Liver (tissue), 9 donors: Measurements from ENCODE around the gene NCDN. TPM values are rescaled to one million over a fixed set of nuclear protein-coding genes. Genes with fewer than 3 reads are reported as not detected.

Experiments used
- DNase-seq: peaks from one replicate; pipeline ENCODE4 v3.0.0-alpha.2; 2017; ENCODE audit warnings: low spot score
- H3K27ac ChIP-seq, 2 donors: one replicate each; pipeline ENCODE4 v1.7.0; 2013; ENCODE audit warnings: inconsistent platforms in 2 of 2, low read length in 2 of 2, control low read depth in 1 of 2, low read depth in 1 of 2, mild to moderate bottlenecking in 1 of 2
- H3K27me3 ChIP-seq, 4 donors: one replicate each; pipeline versions ENCODE4 v1.6.1 to v1.7.0; 2013; ENCODE audit warnings: low read length in 3 of 4, inconsistent platforms in 1 of 4, mild to moderate bottlenecking in 1 of 4, moderate library complexity in 1 of 4; ENCODE audit not compliant: control insufficient read depth in 4 of 4, insufficient read depth in 4 of 4
- H3K36me3 ChIP-seq, 4 donors: one replicate each; pipeline versions ENCODE4 v1.6.1 to v1.7.0; 2013; ENCODE audit warnings: low read length in 3 of 4, mild to moderate bottlenecking in 3 of 4, low read depth in 1 of 4, moderate library complexity in 1 of 4; ENCODE audit not compliant: control insufficient read depth in 4 of 4, insufficient read depth in 3 of 4
- H3K4me1 ChIP-seq, 4 donors: one replicate each; pipeline versions ENCODE4 v1.6.1 to v1.7.0; 2013; ENCODE audit warnings: low read length in 3 of 4, mild to moderate bottlenecking in 3 of 4, moderate library complexity in 1 of 4; ENCODE audit not compliant: control insufficient read depth in 4 of 4, insufficient read depth in 4 of 4
- H3K4me3 ChIP-seq, 3 donors: one replicate each; pipeline versions ENCODE4 v1.6.1 to v1.7.0; 2013; ENCODE audit warnings: low read length in 3 of 3, control low read depth in 1 of 3, low read depth in 1 of 3, mild to moderate bottlenecking in 1 of 3
- H3K9ac ChIP-seq, 2 donors: one replicate each; pipeline ENCODE4 v1.7.0; 2013; ENCODE audit warnings: low read length in 2 of 2, mild to moderate bottlenecking in 2 of 2, moderate library complexity in 2 of 2, control low read depth in 1 of 2, low read depth in 1 of 2
- H3K9me3 ChIP-seq, 4 donors: one replicate each; pipeline versions ENCODE4 v1.6.1 to v1.7.0; 2013; ENCODE audit warnings: low read length in 3 of 4; ENCODE audit not compliant: control insufficient read depth in 4 of 4
- EGR1 ChIP-seq, 2 donors: IDR thresholded peaks; 2 replicates each; pipeline ENCODE4 v1.6.1; 2016 to 2018; ENCODE audit warnings: antibody characterized with exemption in 2 of 2, low read depth in 2 of 2
- FOXA1 ChIP-seq: IDR thresholded peaks from 2 replicates; pipeline ENCODE4 v1.6.1; 2016; ENCODE audit warnings: antibody characterized with exemption
- FOXA2 ChIP-seq: IDR thresholded peaks from 2 replicates; pipeline ENCODE4 v1.6.1; 2016; ENCODE audit warnings: antibody characterized with exemption
- GABPA ChIP-seq, 2 donors: IDR thresholded peaks in 1 of 2; conservative IDR thresholded peaks in 1 of 2; 2 replicates each; pipeline ENCODE4 v1.6.1; 2016; ENCODE audit warnings: antibody characterized with exemption in 2 of 2, mild to moderate bottlenecking in 1 of 2, moderate library complexity in 1 of 2
- HNF4A ChIP-seq, 2 donors: conservative IDR thresholded peaks; 2 replicates each; pipeline ENCODE4 v1.6.1; 2016; ENCODE audit warnings: antibody characterized with exemption in 2 of 2, mild to moderate bottlenecking in 2 of 2
- HNF4G ChIP-seq: IDR thresholded peaks from 2 replicates; pipeline ENCODE4 v1.6.1; 2016; ENCODE audit warnings: antibody characterized with exemption
- JUND ChIP-seq, 2 donors: IDR thresholded peaks; 2 replicates each; pipeline ENCODE4 v1.6.1; 2016; ENCODE audit warnings: antibody characterized with exemption in 2 of 2
- NR2F2 ChIP-seq: IDR thresholded peaks from 2 replicates; pipeline ENCODE4 v1.6.1; 2016; ENCODE audit warnings: antibody characterized with exemption
- RAD21 ChIP-seq, 2 donors: IDR thresholded peaks; 2 replicates each; pipeline ENCODE4 v1.6.1; 2016; ENCODE audit warnings: antibody characterized with exemption in 2 of 2, mild to moderate bottlenecking in 2 of 2
- RXRA ChIP-seq, 2 donors: IDR thresholded peaks; 2 replicates each; pipeline ENCODE4 v1.6.1; 2017 to 2018; ENCODE audit warnings: antibody characterized with exemption in 2 of 2, mild to moderate bottlenecking in 1 of 2
- SP1 ChIP-seq: IDR thresholded peaks from 2 replicates; pipeline ENCODE4 v1.6.1; 2018; ENCODE audit warnings: antibody characterized with exemption, mild to moderate bottlenecking
- TAF1 ChIP-seq: conservative IDR thresholded peaks from 2 replicates; pipeline ENCODE4 v1.6.1; 2016; ENCODE audit warnings: antibody characterized with exemption, mild to moderate bottlenecking
- YY1 ChIP-seq: IDR thresholded peaks from 2 replicates; pipeline ENCODE4 v1.6.1; 2016; ENCODE audit warnings: antibody characterized with exemption, mild to moderate bottlenecking
- WGBS: extraction: QIAGEN DNeasy Blood & Tissue Kit; methylation state at CpG from one replicate; pipeline ENCODE4 v1.1.7; 2013; 5-methylcytosine and 5-hydroxymethylcytosine counted together
- polyA plus RNA-seq, 2 donors: library from polyadenylated mRNA; stranded (reverse) in 1 of 2; unstranded in 1 of 2; fragments of 200-250 nt in 1 of 2; fragments of >200 nt in 1 of 2; fragmentation: Nextera tagmentation in 1 of 2; extraction: Ambion mirVana in 1 of 2; gene quantifications; one replicate each; pipeline versions ENCODE4 v1.2.1 to v1.2.3, GENCODE V29; 2013 to 2015
- total RNA-seq, 2 donors: library from RNA; depleted of rRNA; stranded (reverse); fragments of >200 nt; gene quantifications; one replicate each; pipeline ENCODE4 v1.2.3, GENCODE V29; 2014
- TF ChIP-seq, protein P1 (sequence below): fragments of 150-350 bp; IDR thresholded peaks from 2 replicates; pipeline ENCODE4 v1.5.1; 2017; ENCODE audit warnings: improper control_type of control experiment, low read depth, low read length; ENCODE audit not compliant: missing input control
- TF ChIP-seq, protein P2 (sequence below): IDR thresholded peaks from 2 replicates; pipeline ENCODE4 v1.6.1; 2016; ENCODE audit warnings: antibody characterized with exemption, mild to moderate bottlenecking
- TF ChIP-seq, protein P3 (sequence below): IDR thresholded peaks from 2 replicates; pipeline ENCODE4 v1.6.1; 2016; ENCODE audit warnings: antibody characterized with exemption
- TF ChIP-seq, protein P4 (sequence below): IDR thresholded peaks from 2 replicates; pipeline ENCODE4 v1.6.1; 2016; ENCODE audit warnings: antibody characterized with exemption
- TF ChIP-seq, protein P5 (sequence below): IDR thresholded peaks from 2 replicates; pipeline ENCODE4 v1.6.1; 2016; ENCODE audit warnings: antibody characterized with exemption
- donor health status: healthy.
- donor health status: healthy.
- donor health status: healthy.
- donor health status: healthy.
- donor health status: healthy.

NCDN gene, protein sequence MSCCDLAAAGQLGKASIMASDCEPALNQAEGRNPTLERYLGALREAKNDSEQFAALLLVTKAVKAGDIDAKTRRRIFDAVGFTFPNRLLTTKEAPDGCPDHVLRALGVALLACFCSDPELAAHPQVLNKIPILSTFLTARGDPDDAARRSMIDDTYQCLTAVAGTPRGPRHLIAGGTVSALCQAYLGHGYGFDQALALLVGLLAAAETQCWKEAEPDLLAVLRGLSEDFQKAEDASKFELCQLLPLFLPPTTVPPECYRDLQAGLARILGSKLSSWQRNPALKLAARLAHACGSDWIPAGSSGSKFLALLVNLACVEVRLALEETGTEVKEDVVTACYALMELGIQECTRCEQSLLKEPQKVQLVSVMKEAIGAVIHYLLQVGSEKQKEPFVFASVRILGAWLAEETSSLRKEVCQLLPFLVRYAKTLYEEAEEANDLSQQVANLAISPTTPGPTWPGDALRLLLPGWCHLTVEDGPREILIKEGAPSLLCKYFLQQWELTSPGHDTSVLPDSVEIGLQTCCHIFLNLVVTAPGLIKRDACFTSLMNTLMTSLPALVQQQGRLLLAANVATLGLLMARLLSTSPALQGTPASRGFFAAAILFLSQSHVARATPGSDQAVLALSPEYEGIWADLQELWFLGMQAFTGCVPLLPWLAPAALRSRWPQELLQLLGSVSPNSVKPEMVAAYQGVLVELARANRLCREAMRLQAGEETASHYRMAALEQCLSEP
- total RNA-seq (1 to 10 TPM; 4.4 to 6.9 TPM), polyA plus RNA-seq (1 to 10 TPM; 2.7 to 7.9 TPM)

DNA sequence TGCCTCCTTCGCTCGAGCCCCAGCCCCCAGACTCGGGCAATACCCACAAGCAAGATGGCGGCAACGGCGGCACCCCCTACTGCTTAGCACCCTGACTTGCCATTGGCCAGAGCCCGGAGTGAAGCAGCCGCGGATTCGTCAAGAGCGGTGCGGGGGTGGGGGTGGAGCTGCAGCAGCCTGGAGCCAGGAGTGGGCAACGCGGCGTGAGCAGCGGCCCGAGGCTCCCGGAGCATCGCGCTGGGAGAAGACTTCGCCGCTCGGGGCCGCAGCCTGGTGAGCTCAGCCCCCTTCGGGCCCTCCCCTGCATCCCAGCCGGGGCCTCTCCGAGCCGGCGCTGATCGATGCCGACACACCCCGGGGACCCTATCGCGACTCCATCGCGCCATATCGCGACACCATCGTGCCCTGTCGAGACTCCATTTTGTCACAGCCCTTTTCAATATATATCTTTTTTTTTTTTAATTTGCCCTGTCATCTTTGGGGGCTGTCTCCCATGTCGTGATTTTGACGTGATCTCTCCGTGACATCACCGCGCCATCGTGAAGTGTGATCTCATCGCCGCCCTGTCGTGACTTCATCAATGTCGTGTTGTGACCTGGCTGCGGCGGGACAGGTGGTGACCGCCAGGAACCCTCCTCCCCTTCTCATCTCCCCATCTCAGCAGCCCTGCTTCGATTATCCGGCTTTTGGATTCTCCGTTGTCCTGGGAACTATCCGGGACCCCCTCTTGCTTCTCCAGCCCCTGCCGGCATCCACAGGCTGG lies at the start of gene NCDN:
TSS of gene NCDN (plus strand) at position 189 of the 763 bp plus-strand sequence. CDS start at position 581, 392 bp downstream.
- peak within 1 kb of the TSS; percentile 88 to 96 (median 90) for H3K4me3 ChIP-seq
- H3K36me3 ChIP-seq: peaks cover 0 to 5% (median 4%) of the 10 kb centered on the region in 4 donors
- under 1% methylated on average over 58 of the region's 58 CpGs for WGBS
- TF ChIP-seq NR2F2: no peak
- TF ChIP-seq, protein P1, sequence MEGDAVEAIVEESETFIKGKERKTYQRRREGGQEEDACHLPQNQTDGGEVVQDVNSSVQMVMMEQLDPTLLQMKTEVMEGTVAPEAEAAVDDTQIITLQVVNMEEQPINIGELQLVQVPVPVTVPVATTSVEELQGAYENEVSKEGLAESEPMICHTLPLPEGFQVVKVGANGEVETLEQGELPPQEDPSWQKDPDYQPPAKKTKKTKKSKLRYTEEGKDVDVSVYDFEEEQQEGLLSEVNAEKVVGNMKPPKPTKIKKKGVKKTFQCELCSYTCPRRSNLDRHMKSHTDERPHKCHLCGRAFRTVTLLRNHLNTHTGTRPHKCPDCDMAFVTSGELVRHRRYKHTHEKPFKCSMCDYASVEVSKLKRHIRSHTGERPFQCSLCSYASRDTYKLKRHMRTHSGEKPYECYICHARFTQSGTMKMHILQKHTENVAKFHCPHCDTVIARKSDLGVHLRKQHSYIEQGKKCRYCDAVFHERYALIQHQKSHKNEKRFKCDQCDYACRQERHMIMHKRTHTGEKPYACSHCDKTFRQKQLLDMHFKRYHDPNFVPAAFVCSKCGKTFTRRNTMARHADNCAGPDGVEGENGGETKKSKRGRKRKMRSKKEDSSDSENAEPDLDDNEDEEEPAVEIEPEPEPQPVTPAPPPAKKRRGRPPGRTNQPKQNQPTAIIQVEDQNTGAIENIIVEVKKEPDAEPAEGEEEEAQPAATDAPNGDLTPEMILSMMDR: no peak
- no peak for TF ChIP-seq HNF4G
- TF ChIP-seq, protein P2, sequence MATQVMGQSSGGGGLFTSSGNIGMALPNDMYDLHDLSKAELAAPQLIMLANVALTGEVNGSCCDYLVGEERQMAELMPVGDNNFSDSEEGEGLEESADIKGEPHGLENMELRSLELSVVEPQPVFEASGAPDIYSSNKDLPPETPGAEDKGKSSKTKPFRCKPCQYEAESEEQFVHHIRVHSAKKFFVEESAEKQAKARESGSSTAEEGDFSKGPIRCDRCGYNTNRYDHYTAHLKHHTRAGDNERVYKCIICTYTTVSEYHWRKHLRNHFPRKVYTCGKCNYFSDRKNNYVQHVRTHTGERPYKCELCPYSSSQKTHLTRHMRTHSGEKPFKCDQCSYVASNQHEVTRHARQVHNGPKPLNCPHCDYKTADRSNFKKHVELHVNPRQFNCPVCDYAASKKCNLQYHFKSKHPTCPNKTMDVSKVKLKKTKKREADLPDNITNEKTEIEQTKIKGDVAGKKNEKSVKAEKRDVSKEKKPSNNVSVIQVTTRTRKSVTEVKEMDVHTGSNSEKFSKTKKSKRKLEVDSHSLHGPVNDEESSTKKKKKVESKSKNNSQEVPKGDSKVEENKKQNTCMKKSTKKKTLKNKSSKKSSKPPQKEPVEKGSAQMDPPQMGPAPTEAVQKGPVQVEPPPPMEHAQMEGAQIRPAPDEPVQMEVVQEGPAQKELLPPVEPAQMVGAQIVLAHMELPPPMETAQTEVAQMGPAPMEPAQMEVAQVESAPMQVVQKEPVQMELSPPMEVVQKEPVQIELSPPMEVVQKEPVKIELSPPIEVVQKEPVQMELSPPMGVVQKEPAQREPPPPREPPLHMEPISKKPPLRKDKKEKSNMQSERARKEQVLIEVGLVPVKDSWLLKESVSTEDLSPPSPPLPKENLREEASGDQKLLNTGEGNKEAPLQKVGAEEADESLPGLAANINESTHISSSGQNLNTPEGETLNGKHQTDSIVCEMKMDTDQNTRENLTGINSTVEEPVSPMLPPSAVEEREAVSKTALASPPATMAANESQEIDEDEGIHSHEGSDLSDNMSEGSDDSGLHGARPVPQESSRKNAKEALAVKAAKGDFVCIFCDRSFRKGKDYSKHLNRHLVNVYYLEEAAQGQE: no peak
- TF ChIP-seq, protein P3, sequence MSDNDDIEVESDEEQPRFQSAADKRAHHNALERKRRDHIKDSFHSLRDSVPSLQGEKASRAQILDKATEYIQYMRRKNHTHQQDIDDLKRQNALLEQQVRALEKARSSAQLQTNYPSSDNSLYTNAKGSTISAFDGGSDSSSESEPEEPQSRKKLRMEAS: no peak
- no peak for TF ChIP-seq RAD21 (IDR thresholded peaks at IDR 0.05)
- TF ChIP-seq, protein P4, sequence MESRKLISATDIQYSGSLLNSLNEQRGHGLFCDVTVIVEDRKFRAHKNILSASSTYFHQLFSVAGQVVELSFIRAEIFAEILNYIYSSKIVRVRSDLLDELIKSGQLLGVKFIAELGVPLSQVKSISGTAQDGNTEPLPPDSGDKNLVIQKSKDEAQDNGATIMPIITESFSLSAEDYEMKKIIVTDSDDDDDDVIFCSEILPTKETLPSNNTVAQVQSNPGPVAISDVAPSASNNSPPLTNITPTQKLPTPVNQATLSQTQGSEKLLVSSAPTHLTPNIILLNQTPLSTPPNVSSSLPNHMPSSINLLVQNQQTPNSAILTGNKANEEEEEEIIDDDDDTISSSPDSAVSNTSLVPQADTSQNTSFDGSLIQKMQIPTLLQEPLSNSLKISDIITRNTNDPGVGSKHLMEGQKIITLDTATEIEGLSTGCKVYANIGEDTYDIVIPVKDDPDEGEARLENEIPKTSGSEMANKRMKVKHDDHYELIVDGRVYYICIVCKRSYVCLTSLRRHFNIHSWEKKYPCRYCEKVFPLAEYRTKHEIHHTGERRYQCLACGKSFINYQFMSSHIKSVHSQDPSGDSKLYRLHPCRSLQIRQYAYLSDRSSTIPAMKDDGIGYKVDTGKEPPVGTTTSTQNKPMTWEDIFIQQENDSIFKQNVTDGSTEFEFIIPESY: no peak
- TF ChIP-seq HNF4A (conservative IDR thresholded peaks at IDR 0.05): no peak
- TF ChIP-seq FOXA1: peak; percentile 10
- peak in 1 of 2 donors; percentile 82 for TF ChIP-seq GABPA (IDR thresholded peaks at IDR 0.05 in 1 of 2, conservative IDR thresholded peaks at IDR 0.05 in 1 of 2)
- TF ChIP-seq SP1: peak; percentile 99
- TF ChIP-seq JUND (IDR thresholded peaks at IDR 0.05): no peak
- TF ChIP-seq TAF1: no peak
- TF ChIP-seq, protein P5, sequence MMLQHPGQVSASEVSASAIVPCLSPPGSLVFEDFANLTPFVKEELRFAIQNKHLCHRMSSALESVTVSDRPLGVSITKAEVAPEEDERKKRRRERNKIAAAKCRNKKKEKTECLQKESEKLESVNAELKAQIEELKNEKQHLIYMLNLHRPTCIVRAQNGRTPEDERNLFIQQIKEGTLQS: no peak
- peak; percentile 10 for TF ChIP-seq FOXA2
- TF ChIP-seq YY1: peak; percentile 100
- TF ChIP-seq RXRA (IDR thresholded peaks at IDR 0.05): no peak
- TF ChIP-seq EGR1 (IDR thresholded peaks at IDR 0.05; ENCODE audit: low read depth in 2 of 2): peak; percentile 98 to 100
- H3K9ac ChIP-seq: peak within 1 kb of the TSS; percentile 83 to 85
- peaks cover 2 to 63% (median 49%) of the 10 kb centered on the region in 4 donors for H3K4me1 ChIP-seq
- H3K27me3 ChIP-seq: no peaks in the 10 kb centered on the region
- DNase-seq: peak; percentile 95
- no peaks in the 10 kb centered on the region for H3K9me3 ChIP-seq
- peak within 1 kb of the TSS; percentile 98 to 99 for H3K27ac ChIP-seq
